IPS-18c (cell line): ENCODE measurements around the gene THSD4.

ENCODE experiments used
- H3K4me3 ChIP-seq: 2 replicates; pipeline ENCODE4 v1.7.0; 2013; ENCODE audit warnings: low read depth, mild to moderate bottlenecking, low read length, moderate library complexity; ENCODE audit not compliant: insufficient read depth
- H3K9me3 ChIP-seq: one replicate; pipeline ENCODE4 v1.6.1; 2013; ENCODE audit warnings: mild to moderate bottlenecking, low read length, moderate library complexity; ENCODE audit not compliant: control insufficient read depth, insufficient read depth

THSD4 gene

DNA sequence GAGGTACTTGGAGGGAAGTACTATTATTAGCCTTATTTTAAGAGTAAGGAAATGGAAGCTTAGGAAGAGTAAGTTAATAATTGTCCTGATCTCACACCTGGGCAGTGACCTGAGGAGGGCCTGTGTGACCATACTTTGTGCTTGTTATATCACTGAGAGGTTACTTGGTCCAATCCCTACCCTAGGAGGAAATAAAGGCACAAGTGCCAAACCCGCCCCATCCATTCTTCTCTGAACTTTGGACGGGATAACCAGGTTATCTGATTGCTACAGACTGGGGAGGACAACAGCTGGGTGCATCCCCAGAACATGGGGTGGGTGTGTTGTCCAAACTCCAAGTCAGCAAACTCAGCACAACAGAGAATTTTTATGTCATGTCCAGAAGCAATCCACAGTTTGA, 617.4 kb downstream of the THSD4 start:
- no peaks in the 10 kb centered on the region for H3K9me3 ChIP-seq

DNA sequence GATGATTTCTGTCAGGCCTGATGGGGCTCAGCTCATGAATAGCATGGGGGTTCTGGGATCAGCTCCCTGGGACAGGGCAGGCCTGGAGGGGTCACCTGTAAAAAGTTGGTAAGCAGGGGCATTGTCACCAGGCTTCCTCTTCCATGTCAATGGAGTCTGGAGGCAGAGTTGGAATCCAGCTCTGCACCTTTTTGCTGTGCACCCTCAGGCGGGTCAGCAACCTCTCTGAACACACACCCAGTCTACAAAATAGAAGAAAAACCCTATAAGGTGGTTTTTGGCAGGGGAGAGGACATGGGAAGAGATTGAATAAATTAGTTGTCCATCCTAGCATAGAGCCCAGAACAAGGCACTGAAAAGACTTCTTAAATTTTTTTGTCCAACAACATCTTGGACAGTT, 617.9 kb downstream of the THSD4 start:
- H3K4me3 ChIP-seq: no peak overlapping the region

More for the DNA sequence above, 617.4 kb downstream of the THSD4 start:
- H3K4me3 ChIP-seq: no peak overlapping the region

DNA sequence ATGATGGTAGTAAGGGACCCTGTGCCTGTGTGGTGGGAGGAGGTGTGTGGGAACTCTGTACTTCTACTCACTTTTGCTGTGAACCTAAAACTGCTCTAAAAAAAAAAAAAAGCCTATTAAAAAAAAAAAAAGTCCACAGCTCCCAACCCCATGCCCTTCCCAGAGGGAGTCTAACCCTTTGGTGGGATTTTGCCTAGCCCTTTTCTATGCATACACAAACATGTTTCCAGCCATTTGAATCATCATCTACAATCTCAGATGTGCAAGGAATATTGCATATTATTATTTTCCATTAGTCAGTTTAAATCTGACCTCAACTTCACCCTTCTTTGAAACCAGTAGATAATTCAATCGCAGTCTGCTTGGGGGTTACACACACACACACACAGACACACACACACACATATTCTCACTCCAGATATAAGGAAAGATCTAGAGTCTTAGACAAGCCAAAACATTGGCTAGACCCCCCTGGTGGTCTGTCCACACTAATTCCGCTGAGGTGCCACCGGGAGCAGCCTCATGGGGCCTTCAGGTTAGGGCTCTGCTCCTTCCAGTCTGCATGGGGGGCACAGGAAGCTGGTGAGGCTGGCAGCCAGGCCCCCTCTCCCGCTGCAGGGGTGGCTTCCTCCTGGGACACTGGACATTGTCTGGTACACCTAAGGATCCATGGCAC, 619.6 kb downstream of the THSD4 start:
- Histone ChIP-seq H3K9me3 (no peaks in the 10 kb centered on the region), H3K4me3 (no peak overlapping the region)

More for the DNA sequence above, 617.9 kb downstream of the THSD4 start:
- H3K9me3 ChIP-seq: no peaks in the 10 kb centered on the region

- Histone ChIP-seq H3K4me3 (no peak overlapping the region), H3K9me3 (no peaks in the 10 kb centered on the region)
Measured at GRCh38 chr15:71735385-71735757, 620.1 kb downstream of the THSD4 start.

DNA sequence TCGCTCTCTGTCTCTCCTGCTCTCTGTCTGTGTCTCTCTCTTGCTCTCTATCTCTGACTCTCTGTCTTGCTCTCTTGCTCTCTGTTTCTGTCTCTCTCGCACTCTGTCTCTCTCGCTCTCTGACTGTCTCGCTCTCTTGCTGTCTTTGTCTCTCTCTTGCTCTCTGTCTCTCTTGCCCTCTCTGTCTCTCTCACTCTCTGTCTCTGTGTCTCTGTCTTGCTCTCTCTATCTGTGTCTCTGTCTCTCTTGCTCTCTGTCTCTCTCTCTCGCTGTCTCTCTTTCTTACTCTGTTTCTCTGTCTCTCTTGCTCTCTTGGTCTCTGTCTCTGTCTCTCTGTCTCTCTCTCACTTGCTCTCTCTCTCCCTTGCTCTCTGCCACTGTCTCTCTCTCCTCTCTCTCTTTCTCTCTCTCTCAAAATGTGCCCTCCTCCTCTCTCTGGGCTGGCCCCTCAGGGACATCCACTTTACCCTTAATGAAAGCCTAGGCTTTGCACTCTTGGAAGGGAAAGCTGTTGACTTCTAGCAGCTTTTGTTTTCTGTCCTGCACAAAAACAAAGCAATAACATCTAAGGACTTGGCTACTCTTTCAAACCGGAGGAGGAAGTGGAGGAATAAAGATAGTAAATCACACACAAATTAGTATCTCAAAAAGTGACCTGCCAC, 621.1 kb downstream of the THSD4 start:
- no peak overlapping the region for H3K4me3 ChIP-seq
- H3K9me3 ChIP-seq: no peaks in the 10 kb centered on the region

GRCh38 chr15:71737761-71738160, 622.5 kb downstream of the THSD4 start:
- Histone ChIP-seq H3K9me3 (no peaks in the 10 kb centered on the region), H3K4me3 (no peak overlapping the region)

GRCh38 chr15:71739355-71739754, 624.1 kb downstream of the THSD4 start:
- H3K4me3 ChIP-seq: no peak overlapping the region

DNA sequence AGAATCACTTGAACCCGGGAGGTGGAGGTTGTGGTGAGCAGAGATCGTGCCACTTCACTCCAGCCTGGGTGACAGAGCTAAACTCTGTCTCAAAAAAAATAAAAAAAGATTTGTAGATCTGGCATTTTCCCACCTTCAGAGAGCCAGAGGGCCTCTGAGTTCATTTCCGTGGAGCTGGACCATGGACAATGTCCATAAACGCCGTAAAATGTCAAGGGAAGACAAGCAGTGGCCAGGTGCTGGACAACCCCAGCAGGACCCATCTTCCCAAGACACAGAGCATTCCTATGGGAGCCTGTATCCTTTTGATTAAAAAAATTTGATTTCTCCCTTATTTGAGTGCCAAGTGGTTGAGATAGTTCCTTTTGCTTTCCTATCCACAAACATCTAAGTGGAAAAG, 627.7 kb downstream of the THSD4 start:
- H3K4me3 ChIP-seq: no peak overlapping the region
- H3K9me3 ChIP-seq: no peaks in the 10 kb centered on the region

More at GRCh38 chr15:71739355-71739754, 624.1 kb downstream of the THSD4 start:
- no peaks in the 10 kb centered on the region for H3K9me3 ChIP-seq

DNA sequence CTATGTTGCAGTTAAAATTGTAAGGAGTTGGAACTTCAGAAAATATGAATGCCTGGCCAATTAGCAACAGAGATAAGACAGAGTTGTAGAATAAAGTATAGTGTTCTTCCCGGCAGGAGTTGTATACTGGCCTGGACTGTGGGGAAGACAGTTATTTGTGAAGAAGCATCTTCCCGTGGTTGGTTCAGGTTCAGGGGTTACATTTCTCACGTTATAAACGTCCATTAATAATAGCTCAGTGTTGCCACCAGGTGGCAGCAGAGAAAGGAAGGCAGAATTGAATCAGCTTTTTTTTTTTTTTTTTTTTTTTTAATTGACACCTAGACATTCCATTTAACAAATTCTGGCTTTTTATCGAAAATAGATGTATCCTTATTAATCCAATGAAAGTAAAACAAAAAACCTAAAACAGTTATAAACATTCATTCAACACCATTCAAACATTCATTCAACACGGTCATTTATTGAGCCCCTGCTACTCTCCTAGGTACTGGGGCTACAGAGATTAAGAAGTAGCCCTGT, 628.7 kb downstream of the THSD4 start:
- no peaks in the 10 kb centered on the region for H3K9me3 ChIP-seq
- H3K4me3 ChIP-seq: no peak overlapping the region

- Histone ChIP-seq H3K9me3 (no peaks in the 10 kb centered on the region), H3K4me3 (no peak overlapping the region)
Measured at GRCh38 chr15:71746719-71747118, 631.4 kb downstream of the THSD4 start.

DNA sequence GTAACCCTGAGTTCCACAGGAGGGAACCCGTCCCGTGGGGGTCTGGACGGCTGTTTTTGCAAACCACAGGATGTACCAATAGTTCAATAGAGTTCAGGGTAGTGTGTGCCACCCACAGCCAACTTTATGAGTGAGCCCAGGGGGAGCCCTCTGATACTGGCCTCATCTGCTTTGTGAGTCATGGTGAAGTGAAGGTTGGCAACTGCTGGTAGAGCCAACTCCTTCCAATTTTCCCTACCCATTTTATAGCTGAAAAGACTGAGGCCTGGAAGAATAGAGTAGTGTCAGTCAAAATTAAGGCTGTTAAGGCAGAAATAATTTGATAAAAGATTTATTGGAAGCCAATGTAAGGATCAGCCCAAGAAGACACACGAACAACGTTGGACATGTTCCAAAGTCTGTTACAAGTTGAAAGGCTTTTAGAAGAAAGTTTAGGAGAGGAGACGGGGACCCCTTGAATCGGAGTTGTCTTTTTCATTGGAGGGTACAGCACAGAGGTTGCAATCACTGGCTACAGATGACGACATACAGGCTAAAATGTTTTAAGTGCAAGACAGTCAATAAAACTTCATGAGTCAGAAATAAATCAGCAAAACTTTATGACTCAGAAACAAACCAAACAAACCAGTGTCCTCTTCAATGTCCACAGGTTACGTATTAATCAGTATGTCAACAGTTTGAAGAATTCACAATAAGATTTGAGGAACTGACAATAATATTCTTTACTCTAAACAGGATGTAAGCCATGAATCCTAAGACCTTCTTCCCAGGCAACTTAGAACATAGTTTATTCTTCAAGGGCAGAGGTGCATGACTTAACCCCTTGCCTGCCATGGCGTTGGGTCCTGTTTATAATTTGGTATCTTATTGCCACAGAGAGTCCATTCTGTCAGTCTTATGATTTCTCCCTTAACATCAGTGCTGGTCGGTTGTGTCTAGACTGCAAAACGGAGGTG, 632.1 kb downstream of the THSD4 start:
- H3K4me3 ChIP-seq: no peak overlapping the region
- no peaks in the 10 kb centered on the region for H3K9me3 ChIP-seq

GRCh38 chr15:71748293-71748718, 633.0 kb downstream of the THSD4 start:
- Histone ChIP-seq H3K9me3 (no peaks in the 10 kb centered on the region), H3K4me3 (no peak overlapping the region)

GRCh38 chr15:71749500-71749899, 634.2 kb downstream of the THSD4 start:
- Histone ChIP-seq H3K9me3 (no peaks in the 10 kb centered on the region), H3K4me3 (no peak overlapping the region)

DNA sequence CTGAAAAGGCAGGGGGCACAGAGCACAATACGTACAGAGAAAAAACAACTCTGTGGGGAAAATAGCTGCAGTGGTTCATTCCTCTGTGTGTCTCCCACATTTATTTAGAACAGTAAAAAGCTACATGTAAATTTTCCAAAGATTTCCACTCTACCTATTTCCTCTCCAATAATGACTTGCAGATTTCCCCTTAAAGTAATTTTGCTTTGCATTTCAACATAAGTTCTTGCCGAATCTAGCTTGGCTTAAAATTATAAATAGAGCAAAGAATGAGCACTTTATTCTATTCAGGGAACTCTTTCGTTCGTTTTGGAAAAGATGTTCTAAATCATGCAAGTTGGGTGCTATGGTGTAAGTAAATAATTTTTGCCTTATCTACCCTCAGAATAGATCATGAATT, 636.9 kb downstream of the THSD4 start:
- Histone ChIP-seq H3K4me3 (no peak overlapping the region), H3K9me3 (no peaks in the 10 kb centered on the region)

DNA sequence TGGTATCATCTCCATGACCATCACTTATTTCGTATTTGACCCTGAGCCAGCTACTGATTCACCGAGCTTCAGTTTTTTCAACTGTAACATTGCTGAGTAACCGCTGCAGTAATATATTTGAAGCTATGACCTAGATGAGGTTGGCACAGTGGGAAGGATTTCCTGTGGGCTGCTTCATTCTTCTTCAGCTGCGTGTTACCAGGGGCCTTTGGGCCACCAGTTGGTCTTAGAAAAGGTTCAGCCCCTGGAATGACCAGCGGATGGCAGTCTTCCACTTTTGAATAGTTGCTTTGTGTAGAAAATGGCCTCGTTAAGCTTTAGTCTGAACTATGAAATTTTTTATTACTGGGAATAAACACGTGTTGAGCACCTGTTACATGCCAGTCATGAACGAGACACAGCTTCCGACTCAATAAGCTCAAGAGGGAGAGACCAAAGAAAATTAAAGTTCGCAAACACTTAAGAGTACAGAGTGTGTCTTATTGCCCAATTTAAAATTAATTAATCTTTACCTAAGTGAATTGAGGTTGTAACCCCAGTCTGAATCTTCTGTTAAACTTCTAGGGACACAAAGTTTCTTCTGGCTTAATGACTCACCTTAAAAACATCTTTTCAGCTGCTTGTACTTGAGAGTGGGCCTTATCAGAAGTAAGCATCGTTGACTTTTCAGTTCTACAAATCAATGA, 637.5 kb downstream of the THSD4 start:
- Histone ChIP-seq H3K4me3 (no peak overlapping the region), H3K9me3 (no peaks in the 10 kb centered on the region)

GRCh38 chr15:71753346-71753745, 638.1 kb downstream of the THSD4 start:
- H3K9me3 ChIP-seq: no peaks in the 10 kb centered on the region
- no peak overlapping the region for H3K4me3 ChIP-seq

- Histone ChIP-seq H3K9me3 (no peaks in the 10 kb centered on the region), H3K4me3 (no peak overlapping the region)
Measured at GRCh38 chr15:71754660-71755059, 639.4 kb downstream of the THSD4 start.
